ENCODE results near the gene CBARP.

The CBARP gene

DNA sequence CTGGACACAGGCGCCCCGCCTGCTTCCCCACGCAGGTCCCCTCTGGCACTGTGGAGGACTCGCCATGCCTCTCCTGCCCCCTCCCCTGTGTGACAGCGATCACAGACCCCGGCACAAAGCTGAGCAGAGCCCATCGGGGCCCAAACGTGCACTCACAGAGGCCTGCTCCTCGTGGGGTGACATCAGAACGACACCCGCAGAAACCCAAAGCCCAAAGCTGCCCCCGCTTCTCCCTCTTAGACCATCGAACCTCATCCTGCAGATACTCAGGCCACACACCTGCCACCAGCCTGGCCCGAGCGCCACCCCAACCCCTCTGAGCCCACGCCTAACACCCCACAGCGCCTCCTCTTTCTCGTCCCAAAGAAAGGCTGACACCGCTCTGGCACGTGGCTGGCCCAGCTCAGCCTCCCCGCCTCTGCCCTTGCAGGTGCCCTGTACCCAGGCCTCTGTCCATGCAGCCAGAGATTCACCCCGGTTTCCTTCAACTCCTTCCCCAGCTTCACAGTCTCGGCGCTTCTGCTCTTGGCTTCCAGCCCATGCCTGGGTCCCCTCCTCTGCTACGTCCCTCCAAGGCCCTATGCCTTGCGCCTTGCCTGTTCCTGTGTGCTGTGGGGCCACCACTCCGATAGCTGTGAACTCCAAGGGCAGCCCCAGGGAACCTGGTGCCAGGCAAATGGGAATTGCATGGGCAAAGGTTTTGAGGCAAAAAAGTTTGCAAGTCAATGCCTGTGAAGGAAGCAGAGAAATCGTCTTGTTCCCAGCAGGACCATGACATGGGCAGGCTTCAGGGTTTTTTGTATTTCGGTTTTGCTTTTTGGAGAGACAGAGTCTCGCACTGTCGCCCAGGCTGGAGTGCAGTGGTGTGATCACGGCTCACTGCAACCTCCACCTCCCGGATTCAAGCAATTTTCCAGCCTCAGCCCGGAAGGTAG, 831 bp upstream of the CBARP start:
- DNase-seq, result no peak

DNA sequence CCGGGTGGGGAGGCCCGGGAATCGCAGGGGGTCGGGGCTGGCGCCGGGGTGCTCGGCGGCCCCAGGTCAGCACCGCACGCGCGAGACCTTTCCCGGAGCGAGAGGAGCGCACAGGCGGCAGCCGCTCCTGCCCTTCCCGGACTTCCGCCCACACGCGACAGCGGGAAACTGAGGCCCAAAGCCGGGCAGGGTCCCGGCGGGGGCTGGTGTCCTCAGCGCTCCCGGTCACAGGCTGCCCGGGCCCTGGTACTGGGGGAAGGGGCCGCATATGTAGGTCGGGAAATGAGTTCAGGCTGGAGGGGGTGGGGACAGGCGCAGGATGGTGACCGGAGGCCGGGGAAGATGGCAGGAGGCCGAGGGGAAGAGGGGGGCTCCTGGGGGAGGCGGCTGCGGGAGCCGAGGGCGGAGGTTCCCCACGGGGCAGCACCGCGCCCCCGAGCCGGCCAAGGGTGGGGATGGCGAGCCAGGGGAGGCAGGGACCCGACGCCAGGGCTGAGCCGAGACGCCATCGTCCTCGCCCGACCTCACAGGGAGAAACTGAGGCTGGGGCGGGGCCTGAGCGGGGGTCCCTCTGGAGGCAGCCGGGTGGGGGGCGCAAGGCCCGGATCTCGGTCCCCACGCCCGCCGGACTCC, 662 bp downstream of the CBARP start:
- DNase-seq, result no peak

DNA sequence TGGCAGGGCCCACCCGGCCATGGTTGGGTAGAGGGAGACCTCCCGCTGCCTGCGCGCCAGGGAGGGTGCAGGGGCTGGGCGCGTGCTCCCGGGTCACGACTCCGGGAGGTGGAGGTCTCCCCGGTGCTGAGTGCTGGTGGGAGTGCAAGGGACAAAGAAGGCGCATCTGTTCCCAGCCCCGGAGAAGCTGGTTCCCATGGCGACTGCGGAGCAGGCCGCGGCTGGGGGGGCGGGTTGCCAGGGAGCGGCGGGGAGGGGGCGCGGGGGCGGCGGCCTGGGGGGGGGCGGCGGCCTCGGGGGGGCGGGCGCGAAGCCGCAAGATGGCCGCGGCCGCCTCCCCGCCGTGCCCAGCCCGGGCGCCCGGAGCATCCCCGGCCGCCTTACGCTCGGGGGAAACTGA, 1.2 kb downstream of the CBARP start:
- DNase-seq, result no peak

DNA sequence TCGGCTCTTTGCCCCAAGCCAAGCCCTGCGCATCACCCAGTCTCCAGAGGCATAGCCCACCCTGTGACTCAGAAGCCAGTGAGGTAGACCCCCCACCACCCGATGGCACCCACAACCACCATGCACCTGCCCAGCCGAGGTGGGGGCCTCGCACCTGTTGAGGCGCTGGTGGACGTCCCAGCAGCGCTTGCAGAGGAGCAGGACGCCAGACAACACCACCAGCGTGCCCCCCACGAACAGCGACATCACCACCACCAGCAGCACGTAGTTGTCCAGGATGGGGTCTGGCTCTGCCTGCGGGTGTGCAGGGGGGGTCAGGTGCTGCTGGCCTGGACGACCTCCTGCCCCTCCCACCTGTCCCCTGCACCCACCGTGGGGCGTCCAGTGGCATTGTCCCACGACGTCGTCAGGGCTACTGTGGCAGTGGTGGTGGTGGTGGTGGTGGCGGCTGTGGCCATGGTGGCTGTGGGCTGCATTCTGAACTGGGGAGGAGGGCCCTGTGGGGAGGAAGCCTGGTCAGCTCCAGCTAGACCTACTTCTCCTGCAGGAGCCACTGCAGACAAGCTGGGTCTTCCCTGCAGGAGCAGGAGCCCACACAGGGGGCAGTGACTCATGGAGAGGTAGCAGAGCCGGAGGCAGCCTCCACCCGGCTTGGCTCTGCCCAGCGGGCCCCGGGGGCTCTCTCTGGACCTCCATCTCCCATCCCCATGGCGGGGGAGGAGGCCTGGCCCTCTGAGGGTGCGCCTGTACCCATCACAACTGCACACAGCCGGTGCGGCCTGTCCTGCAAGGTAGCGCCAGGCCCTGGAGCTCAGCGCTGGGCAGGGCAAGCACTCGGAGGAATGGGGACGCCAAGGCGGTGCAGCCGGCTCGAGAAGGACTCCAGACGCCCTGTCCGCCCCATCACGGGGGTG, 1.9 kb downstream of the CBARP start:
- no peak for DNase-seq

DNA sequence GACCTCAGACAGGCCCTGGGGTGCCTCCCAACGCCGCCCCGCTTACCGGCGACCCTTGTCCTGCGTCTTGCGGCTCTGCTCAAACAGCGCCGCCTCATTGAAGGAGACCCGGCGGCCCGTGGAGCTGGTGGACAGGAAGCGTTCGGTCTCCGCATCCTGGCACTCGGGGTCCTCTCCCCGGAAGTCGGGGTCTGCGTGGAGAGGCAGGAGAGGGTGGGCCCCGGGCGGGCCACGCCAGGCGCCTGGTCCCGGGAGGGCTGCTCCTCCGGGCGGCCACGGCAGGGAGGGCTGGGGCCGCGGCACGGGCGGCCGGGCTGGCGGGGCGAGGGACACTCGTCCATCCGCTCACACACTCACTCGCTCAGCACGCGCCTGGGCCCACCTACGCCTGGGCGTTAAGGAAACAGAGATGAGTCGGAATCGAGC, 2.8 kb downstream of the CBARP start:
- no peak for DNase-seq

DNA sequence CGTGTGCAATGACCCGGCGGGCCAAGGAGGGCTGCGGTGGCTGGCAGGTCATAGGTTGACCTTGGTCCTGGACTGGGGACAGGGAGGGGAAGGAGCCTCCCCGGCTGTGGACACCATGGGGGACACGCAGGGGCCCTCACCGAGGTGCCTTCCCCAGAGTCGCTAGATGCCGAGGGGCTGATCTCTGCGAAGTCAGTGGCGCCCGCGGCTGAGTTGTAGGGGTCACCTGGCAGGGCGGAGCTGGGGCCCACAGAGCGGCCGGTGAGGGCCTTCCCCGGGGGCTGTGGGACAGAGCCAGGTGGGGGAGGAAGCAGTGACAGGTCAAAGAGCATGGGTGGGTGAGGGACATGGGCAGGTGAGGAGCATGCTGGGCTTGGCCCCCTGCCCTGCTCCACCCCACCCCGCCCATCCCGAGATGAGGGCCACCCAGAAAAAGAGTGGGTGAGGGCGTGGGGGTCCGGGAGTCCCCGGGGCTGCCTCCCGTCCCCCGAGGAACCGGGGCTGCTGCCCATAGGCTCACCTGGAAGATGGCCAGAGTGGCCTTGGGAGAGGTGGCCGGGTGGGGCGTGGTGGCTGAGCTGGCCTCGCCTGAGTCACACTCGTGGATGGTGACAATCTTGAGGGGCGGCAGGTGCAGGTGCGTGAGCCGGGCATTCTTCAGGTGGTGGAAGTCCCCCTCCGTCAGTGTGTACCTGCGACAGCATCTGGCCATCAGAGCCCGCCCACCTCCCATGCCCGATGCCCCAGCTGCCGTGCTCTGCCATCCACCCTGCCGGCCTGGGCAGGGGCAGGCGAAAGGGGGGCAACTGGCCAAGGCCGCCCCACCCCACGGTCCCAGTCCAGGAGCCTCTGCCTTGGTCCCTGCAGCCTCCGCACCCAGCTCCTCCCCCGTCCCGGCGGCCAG, 3.5 kb downstream of the CBARP start:
- DNase-seq, result no peak

DNA sequence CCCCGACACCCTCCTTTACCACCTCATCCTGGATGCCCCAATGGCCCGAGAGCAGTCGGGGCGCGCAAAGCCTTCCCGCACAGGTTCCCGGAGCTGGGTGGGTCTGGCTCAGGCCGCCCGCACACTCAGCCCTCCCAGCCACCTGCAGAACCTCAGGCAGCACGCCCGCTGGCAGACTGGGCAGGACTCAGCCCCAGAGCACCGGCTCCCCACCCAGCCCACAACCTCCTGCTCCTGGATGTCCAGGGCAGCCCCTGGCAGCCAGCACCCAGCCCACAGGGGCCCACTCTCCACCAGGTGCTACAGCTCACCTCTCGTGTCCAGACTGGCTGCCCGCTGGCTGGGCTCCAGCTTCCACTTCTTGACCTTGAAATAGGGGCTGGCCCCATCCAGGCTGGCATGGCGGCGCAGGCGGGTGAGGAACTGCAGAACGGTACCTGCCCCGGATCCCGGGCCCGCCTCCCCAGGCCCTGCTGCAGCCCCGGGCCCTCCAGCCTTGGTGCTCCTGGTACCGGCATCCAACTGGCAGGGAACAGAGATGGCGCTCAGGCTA, 4.6 kb downstream of the CBARP start:
- DNase-seq, result no peak

DNA sequence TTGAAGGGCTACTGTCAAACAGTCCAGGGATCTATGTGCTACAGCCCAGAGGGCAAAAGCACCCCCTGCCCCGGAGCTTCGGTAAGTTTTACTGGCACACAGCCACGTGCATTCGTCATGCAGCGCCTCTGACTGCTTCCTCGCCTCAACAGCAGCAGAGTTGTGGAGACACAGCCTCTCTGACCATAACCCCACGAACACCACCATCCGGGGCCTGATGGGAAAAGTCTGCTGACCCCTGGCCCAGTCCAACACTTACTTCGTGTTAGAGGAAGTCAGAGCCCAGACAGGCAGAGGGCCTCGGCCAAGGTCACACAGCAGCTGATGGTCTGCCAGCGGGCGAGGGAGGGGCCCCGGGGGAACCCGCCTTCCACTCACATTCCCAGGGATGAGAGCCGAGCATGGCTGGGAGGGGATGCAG, 5.1 kb downstream of the CBARP start:
- DNase-seq, result no peak

DNA sequence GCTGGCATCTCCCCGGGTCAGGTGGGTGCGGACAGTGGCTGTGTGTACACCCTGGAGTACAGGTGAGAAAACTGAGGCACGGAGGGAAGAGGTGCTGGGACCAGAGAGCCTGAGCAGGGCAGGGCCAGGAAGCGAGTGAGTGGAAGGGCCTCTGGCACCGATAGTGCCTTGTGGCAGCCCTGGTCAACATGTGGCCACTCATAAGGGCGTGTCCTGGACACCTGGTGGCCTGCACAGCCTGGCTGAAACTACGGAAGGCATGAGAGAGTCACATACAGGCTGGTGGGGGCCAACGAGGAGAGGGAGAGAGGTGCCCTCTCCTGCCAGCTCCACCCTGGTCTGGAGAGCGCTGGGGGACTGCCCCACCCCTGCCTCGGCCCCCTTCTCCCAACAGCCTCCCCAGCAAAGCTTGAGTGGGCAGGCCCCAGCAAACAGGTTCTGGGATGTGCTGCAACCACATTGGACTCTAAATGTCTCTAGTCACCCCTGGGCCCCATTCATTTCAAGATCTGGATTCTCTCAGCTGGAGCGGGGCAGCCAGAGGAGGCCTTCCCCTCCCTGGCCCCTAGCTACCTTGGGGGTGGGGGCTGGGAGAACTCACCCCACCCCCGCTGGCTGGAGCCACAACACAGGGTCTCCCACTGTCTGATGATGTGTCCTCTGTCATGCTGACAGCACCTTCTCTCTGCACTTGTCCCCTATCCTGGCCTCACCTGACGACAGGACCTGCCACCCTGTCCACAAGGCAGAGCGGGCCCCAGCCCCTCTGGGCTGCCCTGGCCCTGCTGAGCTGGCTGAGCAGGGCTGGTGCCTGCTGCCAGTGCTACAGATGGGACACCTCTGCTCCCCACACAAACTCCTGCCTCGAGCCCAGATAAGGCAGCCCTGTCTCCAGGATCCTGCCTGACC, 5.8 kb downstream of the CBARP start:
- DNase-seq, result no peak

DNA sequence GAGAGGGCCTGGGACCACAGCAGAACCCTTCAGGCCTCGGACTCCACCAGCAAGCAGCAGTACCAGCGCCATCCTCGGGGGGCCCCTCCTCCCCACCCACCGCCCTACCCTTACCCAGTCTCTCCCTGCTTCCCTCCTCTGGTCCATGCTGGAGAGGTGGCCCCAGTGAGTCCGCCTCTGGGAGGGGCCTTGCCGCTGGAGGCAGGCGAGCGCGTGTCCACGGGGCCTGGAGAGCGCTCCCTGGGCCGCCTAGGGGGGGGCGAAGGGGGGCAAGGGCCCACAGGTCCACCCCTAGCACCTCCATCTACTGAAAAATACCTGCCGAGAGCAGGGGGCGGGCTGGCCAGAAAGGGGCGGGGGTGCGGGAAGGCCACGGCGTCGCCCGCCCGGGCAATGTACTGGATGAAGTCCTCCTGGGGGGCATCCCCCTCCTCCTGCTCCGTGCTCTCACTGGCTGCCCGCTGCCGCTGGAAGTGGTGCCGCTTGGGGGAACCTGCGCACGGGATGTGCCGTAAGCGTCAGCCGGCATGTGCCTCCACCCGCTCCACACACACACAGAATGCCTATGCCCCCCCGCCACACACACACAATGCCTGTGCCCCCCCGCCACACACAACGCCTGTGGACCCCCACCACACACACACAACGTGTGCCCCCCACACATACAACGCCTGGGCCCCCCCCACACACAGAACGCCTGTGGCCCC, 6.9 kb downstream of the CBARP start:
- DNase-seq, result no peak

DNA sequence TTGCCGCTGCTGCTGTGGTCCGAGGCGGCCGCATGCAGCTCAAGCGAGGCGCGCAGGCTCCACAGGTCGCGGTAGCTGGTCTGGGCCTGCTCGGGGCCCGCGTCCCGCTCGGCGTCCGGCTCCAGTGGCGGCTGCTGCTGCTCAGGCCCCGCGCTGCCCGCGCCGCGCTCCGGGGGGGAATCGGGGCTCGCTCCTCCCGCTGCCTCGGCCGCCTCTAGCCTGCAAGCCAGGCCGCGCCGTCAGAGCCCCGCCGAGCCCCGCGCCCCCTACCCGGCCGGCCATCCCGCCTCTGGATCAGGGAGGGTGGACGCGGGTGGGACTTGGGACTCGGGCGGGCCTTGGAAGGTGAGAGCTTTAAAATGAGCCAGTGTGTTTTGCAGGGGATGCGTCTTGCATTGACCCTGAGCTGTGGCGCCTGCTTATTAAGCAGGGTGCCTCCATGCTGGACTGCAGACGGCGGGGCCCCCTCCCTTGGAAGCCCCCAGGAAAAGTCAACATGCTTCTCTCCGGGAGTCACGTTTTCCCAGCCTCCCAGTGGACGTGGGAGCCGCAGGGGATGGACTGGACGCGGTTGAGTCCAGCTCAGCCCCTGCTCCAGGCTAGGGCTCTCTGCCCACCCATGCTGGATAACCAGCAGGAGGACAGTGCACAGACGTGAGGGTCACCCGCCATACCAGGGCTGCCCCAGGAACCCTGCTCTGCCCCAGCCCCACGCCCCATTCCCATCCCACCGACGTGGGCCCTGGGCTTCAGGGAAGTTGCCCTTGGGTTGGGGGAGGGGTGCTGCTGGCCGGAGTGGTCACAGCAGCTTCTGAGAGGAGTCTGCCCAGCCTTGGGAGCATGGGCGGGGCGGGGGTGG, 7.7 kb downstream of the CBARP start:
- no peak for DNase-seq

DNA sequence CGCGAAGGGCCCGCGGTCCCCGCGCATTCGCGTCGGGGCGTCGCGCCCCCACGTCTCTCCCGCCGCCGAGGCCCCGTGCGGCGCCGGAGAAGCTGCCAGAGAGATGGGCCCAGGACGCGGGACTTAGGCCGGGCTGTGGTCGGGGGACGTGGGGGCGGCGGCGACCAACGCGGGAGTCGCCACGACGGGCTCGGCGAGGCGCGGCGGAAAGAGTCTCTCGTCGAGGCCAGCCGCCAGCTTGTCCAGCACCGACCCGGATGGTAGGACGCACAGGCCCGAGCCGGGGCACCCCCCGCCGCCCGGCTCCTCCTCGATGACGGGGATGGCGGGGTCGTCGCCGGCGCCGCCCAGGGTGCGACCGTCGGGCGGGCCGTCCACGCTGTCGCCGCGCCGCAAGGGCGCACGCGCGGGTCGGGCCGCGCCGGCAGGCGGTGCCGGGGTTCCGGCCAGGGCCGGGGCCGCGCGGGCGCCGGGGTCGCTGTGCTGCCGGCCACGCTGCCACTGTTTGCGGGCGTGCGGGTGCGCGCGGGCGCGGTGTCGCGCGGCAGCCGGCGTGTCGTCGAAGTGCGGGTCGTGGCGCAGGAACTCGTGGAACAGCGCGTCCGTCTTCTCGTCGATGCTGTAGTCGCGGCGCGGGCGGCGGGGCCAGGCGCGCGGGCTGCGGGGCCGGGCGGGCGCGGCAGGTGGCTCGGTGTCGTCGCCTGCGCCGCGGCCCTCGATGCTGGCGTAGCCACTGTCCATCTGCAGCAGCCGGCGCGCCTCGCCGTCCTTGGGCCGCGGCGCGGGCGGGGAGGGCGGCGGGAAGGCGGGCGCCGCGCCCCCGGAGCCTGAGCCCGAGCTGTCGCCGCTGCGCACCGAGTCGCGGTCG, 8.5 kb downstream of the CBARP start:
- no peak for DNase-seq

DNA sequence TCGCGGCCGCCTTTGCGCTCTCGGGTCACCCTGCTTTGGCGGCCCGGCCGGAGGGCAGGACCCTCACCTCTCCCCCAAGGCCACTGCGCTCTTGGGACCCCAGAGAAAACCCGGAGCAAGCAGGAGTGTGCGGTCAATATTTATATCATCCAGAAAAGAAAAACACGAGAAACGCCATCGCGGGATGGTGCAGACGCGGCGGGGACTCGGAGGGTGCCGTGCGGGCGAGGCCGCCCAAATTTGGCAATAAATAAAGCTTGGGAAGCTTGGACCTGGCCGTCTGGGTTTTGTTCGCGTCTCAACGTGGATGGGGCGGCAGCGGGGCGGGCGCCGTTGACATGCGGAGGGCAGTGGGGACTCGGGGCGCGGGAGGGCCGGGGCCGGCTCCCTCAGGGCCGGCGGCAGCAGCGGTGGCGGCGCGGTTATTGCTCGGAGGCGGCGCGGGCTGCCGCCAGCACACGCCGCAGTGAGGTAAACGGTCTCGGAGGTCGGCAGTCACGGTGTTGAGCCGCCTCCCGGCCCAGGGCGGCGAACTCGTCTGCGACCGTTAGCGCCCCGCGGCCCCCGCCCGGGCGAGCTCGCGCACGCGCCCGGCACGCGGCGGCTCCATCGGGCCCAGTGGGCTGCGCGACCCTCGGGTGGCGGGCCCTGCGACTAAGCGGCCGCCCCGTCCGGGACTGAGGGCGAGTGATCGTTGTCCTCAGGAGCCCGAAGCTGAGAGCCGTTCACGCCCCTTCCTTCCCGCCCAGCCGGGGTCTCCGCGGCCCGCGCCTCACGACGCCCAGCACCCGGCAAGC, 9.4 kb downstream of the CBARP start:
- DNase-seq, result no peak

DNA sequence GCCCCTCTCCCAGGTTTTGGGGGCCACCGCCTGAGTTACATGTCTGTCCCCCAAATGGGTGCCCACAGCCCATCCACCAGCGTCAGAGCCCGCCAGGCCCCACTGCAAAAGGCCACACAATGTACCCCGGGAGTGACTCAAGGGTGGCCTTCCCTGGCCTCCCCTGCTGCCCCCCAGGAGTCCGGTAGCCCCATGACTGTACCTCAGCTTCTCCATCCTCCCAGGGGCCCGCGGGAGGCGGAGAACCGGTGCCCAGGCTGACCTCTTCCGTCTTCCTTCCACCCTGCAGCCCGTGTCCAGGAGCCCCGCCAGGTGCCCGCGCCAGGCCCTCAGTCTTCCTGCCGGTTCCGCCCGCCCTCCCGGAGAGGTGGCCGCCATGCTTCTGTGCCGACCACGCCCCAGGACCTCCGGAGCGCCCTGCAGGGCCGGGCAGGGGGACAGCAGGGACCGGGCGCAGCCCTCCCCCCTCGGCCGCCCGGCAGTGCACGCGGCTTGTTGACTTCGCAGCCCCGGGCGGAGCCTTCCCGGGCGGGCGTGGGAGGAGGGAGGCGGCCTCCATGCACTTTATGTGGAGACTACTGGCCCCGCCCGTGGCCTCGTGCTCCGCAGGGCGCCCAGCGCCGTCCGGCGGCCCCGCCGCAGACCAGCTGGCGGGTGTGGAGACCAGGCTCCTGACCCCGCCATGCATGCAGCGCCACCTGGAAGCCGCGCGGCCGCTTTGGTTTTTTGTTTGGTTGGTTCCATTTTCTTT, 10.3 kb downstream of the CBARP start:
- DNase-seq, result no peak

DNA sequence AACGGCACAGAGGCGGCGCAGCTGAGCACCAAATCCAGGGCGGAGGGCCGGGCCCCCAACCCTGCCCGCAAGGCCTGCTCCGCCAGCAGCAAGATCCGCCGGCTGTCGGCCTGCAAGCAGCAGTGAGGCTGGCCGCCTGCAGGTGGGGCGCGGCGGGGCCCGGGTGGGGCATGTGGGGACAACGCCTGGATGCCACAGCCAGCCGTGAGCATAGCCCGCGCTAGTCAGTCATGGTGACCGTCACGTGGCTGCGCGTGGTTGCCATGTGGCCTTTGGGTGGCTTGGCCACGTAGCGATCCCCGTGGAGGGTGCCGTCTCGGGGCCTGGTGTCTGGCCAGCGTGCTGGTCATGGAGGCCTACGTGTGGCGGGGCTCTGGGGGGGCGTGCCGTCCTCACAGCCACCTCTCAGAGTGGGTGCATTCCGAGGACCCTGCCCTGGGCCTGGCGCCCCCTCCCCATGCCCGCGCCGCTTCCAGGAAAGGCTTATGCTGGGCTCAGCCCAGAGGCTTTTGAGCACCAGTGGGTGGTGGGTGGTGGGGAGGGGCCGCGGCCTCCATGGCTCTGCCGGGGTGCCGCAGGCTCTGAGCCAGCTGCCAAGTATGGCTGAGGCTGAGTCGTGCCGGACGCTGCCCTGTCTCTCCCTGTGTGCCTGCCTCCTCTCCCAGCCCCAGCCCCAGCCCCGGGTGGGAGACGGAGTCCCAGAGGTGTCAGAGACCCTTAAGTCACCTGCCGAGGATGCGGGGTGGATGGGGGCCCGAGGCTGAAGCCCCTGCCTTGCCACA, 11.1 kb downstream of the CBARP start:
- no peak for DNase-seq

DNA sequence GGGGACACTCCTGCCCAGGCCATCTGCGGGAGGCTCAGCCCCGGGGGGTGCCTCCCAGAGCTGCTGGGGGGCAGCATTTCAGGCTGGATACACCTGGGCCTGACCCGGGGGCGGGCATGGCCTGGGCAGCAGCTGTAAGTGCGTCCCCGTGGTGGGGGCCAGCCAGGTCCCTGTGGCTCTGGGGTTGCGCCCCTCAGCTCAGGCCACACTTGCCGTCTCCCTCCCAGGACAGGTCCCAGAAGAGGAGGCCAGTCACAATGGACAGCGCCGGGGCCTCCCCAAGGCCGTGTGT, 11.6 kb downstream of the CBARP start:
- no peak for DNase-seq

All from activated effector memory CD4-positive, alpha-beta T cell treated with Interleukin-2 at 50 U/mL for 16 hours (primary cell).